ENCODE results near the gene TMEM220.

DNA sequence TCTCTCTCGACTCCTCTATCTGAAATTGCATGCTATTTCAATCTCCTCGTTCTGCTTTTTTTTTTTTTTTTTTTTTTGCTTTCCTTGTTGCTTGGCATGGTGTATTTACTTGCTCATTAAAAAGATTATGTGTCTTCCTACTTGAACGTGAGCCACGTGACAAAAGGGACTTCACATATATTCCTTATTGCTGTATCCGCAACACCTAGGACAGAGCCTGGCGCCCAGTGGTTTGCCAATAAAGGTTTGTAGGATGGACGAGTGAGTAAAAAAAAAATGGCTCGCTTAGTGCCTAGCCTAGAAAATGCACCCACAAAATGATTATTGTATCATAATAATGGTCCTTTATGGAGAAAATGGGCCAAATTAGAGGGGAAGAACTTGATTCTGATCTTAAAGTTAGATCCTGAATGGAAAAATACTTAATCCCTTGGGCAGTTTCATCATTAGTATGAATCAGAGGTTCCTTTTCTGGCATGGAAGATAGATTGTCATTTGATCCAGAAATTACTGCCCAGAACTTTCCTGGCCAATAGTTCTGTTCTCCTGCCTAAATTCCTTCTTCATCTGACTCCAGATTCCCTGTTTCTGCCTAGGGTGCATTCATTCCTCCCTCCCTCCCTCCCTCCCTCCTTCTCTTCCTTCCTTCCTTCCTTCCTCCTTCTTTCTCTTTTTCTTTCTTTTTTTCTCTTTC is 13.6 kb upstream of the TMEM220 start:
- TF ChIP-seq CEBPB (IDR thresholded peaks at IDR 0.05) (no peak), TCF12 (IDR thresholded peaks at IDR 0.05; ENCODE audit: low read depth) (no peak)
